NCI-H2107 (cell line): ENCODE results near the gene ZFAND4.
A peak's percentile ranks its signal among the peaks of the same experiment; 100 is the strongest.
"Not testable (repeated sequence)": the region's sequence is repeated elsewhere in the genome, so short reads cannot be mapped to it uniquely, and the experiment has no call there.

Experiments
- DNase-seq: peaks from one replicate; lab custom pipeline; 2025; lab: John Stamatoyannopoulos, UW

The ZFAND4 gene

GRCh38 chr10:45640941-45641340 is 31.6 kb downstream of the ZFAND4 start:
- DNase-seq = no peak

- no peak for DNase-seq
Observed at GRCh38 chr10:45640049-45640448, 32.5 kb downstream of the ZFAND4 start.

GRCh38 chr10:45627412-45628048 is 45.0 kb downstream of the ZFAND4 start:
- no peak for DNase-seq

GRCh38 chr10:45625879-45626278 is 46.7 kb downstream of the ZFAND4 start:
- DNase-seq = no peak

GRCh38 chr10:45624724-45625123 is 47.8 kb downstream of the ZFAND4 start:
- no peak for DNase-seq

- DNase-seq = no peak
Observed at GRCh38 chr10:45614869-45615268, 57.7 kb downstream of the ZFAND4 start.

- DNase-seq = no peak
Observed at GRCh38 chr10:45612741-45613140, 59.8 kb downstream of the ZFAND4 start.

GRCh38 chr10:45608052-45608451 is 64.5 kb downstream of the ZFAND4 start:
- DNase-seq = no peak

GRCh38 chr10:45607276-45607675 is 65.3 kb downstream of the ZFAND4 start:
- DNase-seq = no peak

- DNase-seq = no peak
Observed at GRCh38 chr10:45602836-45603235, 69.7 kb downstream of the ZFAND4 start.

- no peak for DNase-seq
Observed at GRCh38 chr10:45602082-45602730, 70.4 kb downstream of the ZFAND4 start.

GRCh38 chr10:45601254-45601930 is 71.2 kb downstream of the ZFAND4 start:
- DNase-seq = not testable (repeated sequence)

GRCh38 chr10:45600337-45601253 is 72.0 kb downstream of the ZFAND4 start:
- DNase-seq = not testable (repeated sequence)

GRCh38 chr10:45599646-45600045 is 72.9 kb downstream of the ZFAND4 start:
- no peak for DNase-seq

GRCh38 chr10:45599021-45599603 is 73.5 kb downstream of the ZFAND4 start:
- DNase-seq = no peak

GRCh38 chr10:45596526-45596925 is 76.0 kb downstream of the ZFAND4 start:
- no peak for DNase-seq

- DNase-seq = peak; percentile 61
Observed at GRCh38 chr10:45594276-45595157, 78.1 kb downstream of the ZFAND4 start.

- DNase-seq = no peak
Observed at GRCh38 chr10:45593938-45594275, 78.7 kb downstream of the ZFAND4 start.

GRCh38 chr10:45592926-45593325 is 79.6 kb downstream of the ZFAND4 start:
- no peak for DNase-seq

GRCh38 chr10:45592432-45592831 is 80.1 kb downstream of the ZFAND4 start:
- no peak for DNase-seq

GRCh38 chr10:45591280-45591679 is 81.3 kb downstream of the ZFAND4 start:
- no peak for DNase-seq
